Kidney (tissue), 14 donors: ENCODE data around the gene KIF21A. TPM values are rescaled to one million over a fixed set of nuclear protein-coding genes. Genes with fewer than 3 reads are reported as not detected.

ENCODE experiments used
- DNase-seq, 5 donors: peaks; one replicate each; pipeline ENCODE4 v3.0.0-alpha.2; 2013 to 2020
- FAIRE-seq: peaks from 2 replicates; lab custom pipeline; 2012; peaks lifted over from hg19 to GRCh38; lab: Jason Lieb, UNC
- H3K27ac ChIP-seq, 2 donors: one replicate each; pipeline ENCODE4 v1.7.0; 2013; ENCODE audit warnings: low read depth in 2 of 2, low read length in 2 of 2, inconsistent platforms in 1 of 2
- H3K27me3 ChIP-seq: one replicate; pipeline ENCODE4 v1.7.1; 2013; ENCODE audit warnings: low read length, inconsistent platforms; ENCODE audit not compliant: control insufficient read depth, insufficient read depth
- H3K36me3 ChIP-seq, 3 donors: one replicate each; pipeline versions ENCODE4 v1.7.0 to v1.7.1; 2013; ENCODE audit warnings: low read length in 3 of 3, control low read depth in 1 of 3, inconsistent platforms in 1 of 3; ENCODE audit not compliant: insufficient read depth in 3 of 3, control insufficient read depth in 2 of 3
- H3K4me1 ChIP-seq, 3 donors: one replicate each; pipeline versions ENCODE4 v1.7.0 to v1.7.1; 2013; ENCODE audit warnings: low read length in 3 of 3, inconsistent platforms in 1 of 3, low read depth in 1 of 3; ENCODE audit not compliant: control insufficient read depth in 2 of 3, insufficient read depth in 2 of 3
- H3K4me3 ChIP-seq, 3 donors: one replicate each; pipeline versions ENCODE4 v1.7.0 to v1.8.1; 2013; ENCODE audit warnings: low read length in 3 of 3, control low read depth in 1 of 3, inconsistent platforms in 1 of 3
- H3K9ac ChIP-seq, 3 donors: one replicate each; pipeline versions ENCODE4 v1.7.0 to v1.7.1; 2013; ENCODE audit warnings: low read length in 3 of 3, control low read depth in 1 of 3, inconsistent platforms in 1 of 3
- H3K9me3 ChIP-seq, 3 donors: one replicate each; pipeline versions ENCODE4 v1.7.0 to v1.7.1; 2013; ENCODE audit warnings: low read length in 3 of 3, control low read depth in 1 of 3, inconsistent platforms in 1 of 3; ENCODE audit not compliant: control insufficient read depth in 2 of 3, insufficient read depth in 1 of 3
- intact Hi-C: fragments of 100-400 bp; cut with DNase I; formaldehyde crosslinking; loops from one replicate; pipeline ENCODE4 v1.11.1; 2022
- polyA plus RNA-seq: library from polyadenylated mRNA; stranded (reverse); fragments of 350-450 nt; fragmentation: Illumina TruSeq; extraction: RNeasy Lipid Tissue Mini Kit (QIAGEN cat#74804); gene quantifications from one replicate; pipeline ENCODE4 v1.2.3, GENCODE V29; 2014; ENCODE audit warnings: low read depth, low replicate concordance; ENCODE audit not compliant: insufficient read depth
- total RNA-seq: library from RNA; stranded (reverse); fragmentation: NEBNext Ultra II Directional; extraction: Animal tissue kit (Norgen Biotek cat#: 25700); gene quantifications from one replicate; pipeline ENCODE4 v1.2.1, GENCODE V29; 2021
- TF ChIP-seq, protein P1 (sequence below): IDR thresholded peaks from 3 replicates; pipeline ENCODE4 v1.5.1; 2012; ENCODE audit warnings: mild to moderate bottlenecking, moderate library complexity, borderline replicate concordance; ENCODE audit not compliant: insufficient read depth; ENCODE audit errors: extremely low read depth
- donor health status: control.
- donor health status: control.
- donor health status: control.
- donor health status: control.
- donor health status: control.
- donor health status: DM: yes; HTN: yes; CAD: no.
- donor health status: Normal renal cell carcinoma (clear cell type).

KIF21A gene
- total and polyA plus RNA-seq, 2 donors from 2014 or later = 16.8 to 25.7 TPM

GRCh38 chr12:39314547-39314946, 128.4 kb downstream of the KIF21A start:
- intact Hi-C loops = no loop called here
- Histone ChIP-seq H3K27me3 (no peaks in the 10 kb centered on the region), H3K4me3 (no peak overlapping the region), H3K9ac (no peak overlapping the region), H3K4me1 (no peaks in the 10 kb centered on the region), H3K36me3 (no peaks in the 10 kb centered on the region), H3K27ac (no peak overlapping the region), H3K9me3 (no peaks in the 10 kb centered on the region)
- FAIRE-seq (no peak), DNase-seq (no peak)
- TF ChIP-seq, protein P1, sequence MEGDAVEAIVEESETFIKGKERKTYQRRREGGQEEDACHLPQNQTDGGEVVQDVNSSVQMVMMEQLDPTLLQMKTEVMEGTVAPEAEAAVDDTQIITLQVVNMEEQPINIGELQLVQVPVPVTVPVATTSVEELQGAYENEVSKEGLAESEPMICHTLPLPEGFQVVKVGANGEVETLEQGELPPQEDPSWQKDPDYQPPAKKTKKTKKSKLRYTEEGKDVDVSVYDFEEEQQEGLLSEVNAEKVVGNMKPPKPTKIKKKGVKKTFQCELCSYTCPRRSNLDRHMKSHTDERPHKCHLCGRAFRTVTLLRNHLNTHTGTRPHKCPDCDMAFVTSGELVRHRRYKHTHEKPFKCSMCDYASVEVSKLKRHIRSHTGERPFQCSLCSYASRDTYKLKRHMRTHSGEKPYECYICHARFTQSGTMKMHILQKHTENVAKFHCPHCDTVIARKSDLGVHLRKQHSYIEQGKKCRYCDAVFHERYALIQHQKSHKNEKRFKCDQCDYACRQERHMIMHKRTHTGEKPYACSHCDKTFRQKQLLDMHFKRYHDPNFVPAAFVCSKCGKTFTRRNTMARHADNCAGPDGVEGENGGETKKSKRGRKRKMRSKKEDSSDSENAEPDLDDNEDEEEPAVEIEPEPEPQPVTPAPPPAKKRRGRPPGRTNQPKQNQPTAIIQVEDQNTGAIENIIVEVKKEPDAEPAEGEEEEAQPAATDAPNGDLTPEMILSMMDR = no peak

DNA sequence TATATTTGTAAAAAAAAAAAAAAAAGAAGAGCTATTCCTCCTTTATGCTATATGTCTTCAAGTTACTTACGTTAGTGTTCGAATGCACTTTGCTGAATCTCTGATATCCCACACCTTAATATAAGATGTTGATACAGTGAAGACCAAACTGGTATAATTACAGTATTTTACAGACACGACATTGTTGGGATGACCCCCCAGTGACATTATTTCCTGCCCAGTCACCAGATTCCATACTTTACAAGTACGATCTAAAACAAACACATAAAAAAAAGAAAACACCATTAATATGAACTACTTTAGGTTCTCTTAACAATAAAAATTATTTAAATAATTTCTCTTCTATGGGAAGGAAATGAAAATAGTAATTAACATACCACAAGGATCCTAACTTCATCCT, 133.4 kb downstream of the KIF21A start:
- no peak overlapping the region for H3K9ac ChIP-seq
- H3K4me3 ChIP-seq = no peak overlapping the region
- H3K4me1 ChIP-seq = no peaks in the 10 kb centered on the region
- no peak overlapping the region for H3K27ac ChIP-seq
- FAIRE-seq (no peak), DNase-seq (no peak)
- TF ChIP-seq, protein P1 = no peak
- H3K36me3 ChIP-seq = peaks cover 0 to 3% (median 2%) of the 10 kb centered on the region in 3 donors
- no peaks in the 10 kb centered on the region for H3K27me3 ChIP-seq
- intact Hi-C loops = no loop called here
- H3K9me3 ChIP-seq = no peaks in the 10 kb centered on the region

GRCh38 chr12:39301422-39301821, 141.5 kb downstream of the KIF21A start:
- no peak overlapping the region for H3K9ac ChIP-seq
- no peaks in the 10 kb centered on the region for H3K9me3 ChIP-seq
- intact Hi-C loops = no loop called here
- peaks cover 0 to 3% (median 2%) of the 10 kb centered on the region in 3 donors for H3K36me3 ChIP-seq
- DNase-seq = no peak
- no peaks in the 10 kb centered on the region for H3K27me3 ChIP-seq
- TF ChIP-seq, protein P1 = no peak
- no peaks in the 10 kb centered on the region for H3K4me1 ChIP-seq
- no peak for FAIRE-seq
- no peak overlapping the region for H3K27ac ChIP-seq
- no peak overlapping the region for H3K4me3 ChIP-seq

DNA sequence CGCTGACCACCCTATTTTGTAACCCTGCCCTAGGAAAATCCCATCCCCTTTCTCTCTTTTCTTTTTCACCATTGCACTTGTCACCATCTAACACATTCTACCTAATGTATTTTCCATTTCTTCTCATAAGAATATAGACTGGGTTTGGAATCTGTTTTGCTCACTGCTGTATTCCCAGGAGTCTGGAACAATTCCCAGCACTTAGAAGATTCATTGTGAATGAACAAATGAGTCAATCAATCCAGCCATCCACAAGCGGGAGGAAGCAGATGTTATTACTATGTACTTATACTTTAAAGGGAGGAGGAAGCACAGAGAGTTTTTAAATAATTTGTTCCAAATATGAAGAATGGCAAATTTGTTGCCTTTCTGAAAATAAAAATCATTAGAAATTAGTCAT, 142.1 kb downstream of the KIF21A start:
- DNase-seq = no peak
- no peaks in the 10 kb centered on the region for H3K9me3 ChIP-seq
- intact Hi-C loops = no loop called here
- H3K27ac ChIP-seq = no peak overlapping the region
- no peaks in the 10 kb centered on the region for H3K27me3 ChIP-seq
- no peak overlapping the region for H3K4me3 ChIP-seq
- H3K36me3 ChIP-seq = peaks cover 0 to 3% (median under 1%) of the 10 kb centered on the region in 3 donors
- no peak overlapping the region for H3K9ac ChIP-seq
- FAIRE-seq = no peak
- TF ChIP-seq, protein P1 = no peak
- no peaks in the 10 kb centered on the region for H3K4me1 ChIP-seq
